Neural progenitor cell (in vitro differentiated cells): ENCODE results near the gene RPAP3. TPM values are rescaled to one million over a fixed set of nuclear protein-coding genes. Genes with fewer than 3 reads are reported as not detected.
A peak's percentile ranks its signal among the peaks of the same experiment; 100 is the strongest.

Experiments
- DNase-seq: peaks from one replicate; pipeline ENCODE4 v3.0.0-alpha.2; 2016; ENCODE audit warnings: low spot score
- H2AFZ ChIP-seq: fragments of 200-600 bp; sonication (generic); replicated peaks from 2 replicates; pipeline ENCODE4 v1.6.1; 2016; ENCODE audit warnings: antibody characterized with exemption
- H3F3A ChIP-seq: fragments of 200-600 bp; sonication (generic); 2 replicates; pipeline ENCODE4 v1.6.1; 2016; ENCODE audit warnings: antibody characterized with exemption, low read depth
- H3K27ac ChIP-seq: fragments of 200-600 bp; sonication (generic); 2 replicates; pipeline ENCODE4 v1.5.1; 2016; ENCODE audit warnings: mild to moderate bottlenecking
- H3K27me3 ChIP-seq: fragments of 200-600 bp; sonication (generic); 2 replicates; pipeline ENCODE4 v1.6.1; 2016; ENCODE audit warnings: mild to moderate bottlenecking, moderate library complexity
- H3K36me3 ChIP-seq: fragments of 200-600 bp; sonication (generic); 2 replicates; pipeline ENCODE4 v1.5.1; 2016
- H3K4me1 ChIP-seq: fragments of 200-600 bp; sonication (generic); 2 replicates; pipeline ENCODE4 v1.6.1; 2016; ENCODE audit warnings: mixed run types
- H3K4me2 ChIP-seq: fragments of 200-600 bp; sonication (generic); 2 replicates; pipeline ENCODE4 v1.6.1; 2016
- H3K4me3 ChIP-seq: fragments of 200-600 bp; sonication (generic); 2 replicates; pipeline ENCODE4 v1.5.1; 2016
- H3K79me2 ChIP-seq: fragments of 200-600 bp; sonication (generic); 2 replicates; pipeline ENCODE4 v1.6.1; 2016; ENCODE audit warnings: low read depth
- H3K9ac ChIP-seq: fragments of 200-600 bp; sonication (generic); 2 replicates; pipeline ENCODE4 v1.6.1; 2016
- H3K9me3 ChIP-seq: fragments of 200-600 bp; sonication (generic); 2 replicates; pipeline ENCODE4 v1.5.1; 2016; ENCODE audit warnings: low read depth
- H4K20me1 ChIP-seq: fragments of 200-600 bp; sonication (generic); 2 replicates; pipeline ENCODE4 v1.6.1; 2016; ENCODE audit warnings: low read depth
- H3K27ac Mint-ChIP-seq: 3 replicates; pipeline ENCODE4 v1.8.0; 2021; ENCODE audit warnings: mixed read lengths
- H3K27me3 Mint-ChIP-seq: 2 replicates; pipeline ENCODE4 v1.8.0; 2022; ENCODE audit warnings: low read depth, mild to moderate bottlenecking, inconsistent platforms, moderate library complexity, mixed read lengths; ENCODE audit not compliant: insufficient read depth
- H3K36me3 Mint-ChIP-seq: 3 replicates; pipeline ENCODE4 v1.8.0; 2021; ENCODE audit warnings: mixed read lengths
- H3K4me1 Mint-ChIP-seq: 3 replicates; pipeline ENCODE4 v1.8.0; 2021; ENCODE audit warnings: mixed read lengths
- H3K4me3 Mint-ChIP-seq: 3 replicates; pipeline ENCODE4 v1.8.0; 2021; ENCODE audit warnings: mild to moderate bottlenecking, moderate library complexity, mixed read lengths
- H3K9me3 Mint-ChIP-seq: 3 replicates; pipeline ENCODE4 v1.8.0; 2020; ENCODE audit warnings: mixed read lengths
- CTCF ChIP-seq: fragments of 200-600 bp; sonication (generic); IDR thresholded peaks from 2 replicates; pipeline ENCODE4 v1.5.1; 2017; ENCODE audit warnings: antibody characterized with exemption, mild to moderate bottlenecking
- EZH2 ChIP-seq: fragments of 200-600 bp; sonication (generic); IDR thresholded peaks from 2 replicates; pipeline ENCODE4 v1.6.1; 2017; ENCODE audit warnings: antibody characterized with exemption, mild to moderate bottlenecking, moderate library complexity
- EZH2phosphoT487 ChIP-seq: fragments of 200-600 bp; sonication (generic); IDR thresholded peaks from 2 replicates; pipeline ENCODE4 v1.6.1; 2017; ENCODE audit warnings: antibody characterized with exemption
- total RNA-seq: library from RNA; depleted of rRNA; stranded (reverse); fragments of >200 nt; gene quantifications from 2 replicates; pipeline ENCODE4 v1.2.3, GENCODE V29; 2015; ENCODE audit warnings: low replicate concordance

The RPAP3 gene
- total RNA-seq, 1 donor from 2014 or later, result 61.9 TPM

GRCh38 chr12:47747126-47747525 is 41.3 kb upstream of the RPAP3 start:
- H3K9me3 Mint-ChIP-seq, result no peaks in the 10 kb centered on the region
- Histone ChIP-seq H3K27me3 (no peaks in the 10 kb centered on the region), H2AFZ (no peak overlapping the region), H3F3A (peaks cover 5% of the 10 kb centered on the region), H3K36me3 (no peaks in the 10 kb centered on the region), H3K79me2 (no peaks in the 10 kb centered on the region), H3K4me3 (no peak overlapping the region), H3K9ac (no peak overlapping the region), H4K20me1 (no peaks in the 10 kb centered on the region), H3K4me2 (no peak overlapping the region), H3K4me1 (peaks cover 12% of the 10 kb centered on the region), H3K27ac (no peak overlapping the region), H3K9me3 (no peaks in the 10 kb centered on the region)
- TF ChIP-seq EZH2phosphoT487 (no peak), EZH2 (no peak), CTCF (no peak)
- no peak for DNase-seq
- H3K4me1 Mint-ChIP-seq, result peaks cover 21% of the 10 kb centered on the region
- H3K27ac Mint-ChIP-seq, result no peak overlapping the region
- H3K27me3 Mint-ChIP-seq, result peaks cover 9% of the 10 kb centered on the region
- H3K36me3 Mint-ChIP-seq, result no peaks in the 10 kb centered on the region
- no peak overlapping the region for H3K4me3 Mint-ChIP-seq

DNA sequence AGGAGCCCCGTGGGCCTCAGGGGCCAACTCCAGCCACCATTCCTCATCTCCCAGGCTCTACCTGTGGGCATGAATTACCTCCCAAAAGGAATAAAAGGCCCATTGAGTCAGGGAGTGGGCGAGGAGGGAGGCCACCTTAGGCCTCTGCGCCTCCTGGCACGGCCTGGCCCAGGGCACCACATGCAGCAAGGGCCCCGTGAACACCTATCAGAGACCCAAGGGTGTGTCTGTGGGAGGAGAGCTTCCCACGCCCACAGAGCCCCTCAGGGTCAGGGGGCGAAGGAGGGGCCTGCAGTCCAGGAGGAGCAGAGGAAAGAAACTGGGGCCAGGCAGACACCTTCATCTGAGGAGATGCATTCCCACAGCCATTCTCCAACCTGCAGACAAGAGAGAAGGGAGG is 40.7 kb upstream of the RPAP3 start:
- no peak overlapping the region for H3K27ac Mint-ChIP-seq
- Histone ChIP-seq H3K9ac (no peak overlapping the region), H3K27ac (no peak overlapping the region), H3K9me3 (no peaks in the 10 kb centered on the region), H3K4me3 (no peak overlapping the region), H3K27me3 (no peaks in the 10 kb centered on the region), H3F3A (peaks cover 5% of the 10 kb centered on the region), H2AFZ (no peak overlapping the region), H4K20me1 (no peaks in the 10 kb centered on the region), H3K36me3 (no peaks in the 10 kb centered on the region), H3K4me1 (peaks cover 14% of the 10 kb centered on the region), H3K4me2 (no peak overlapping the region), H3K79me2 (no peaks in the 10 kb centered on the region)
- no peak for TF ChIP-seq EZH2
- no peak for DNase-seq
- H3K4me1 Mint-ChIP-seq, result peaks cover 22% of the 10 kb centered on the region
- H3K27me3 Mint-ChIP-seq, result peaks cover 9% of the 10 kb centered on the region
- no peaks in the 10 kb centered on the region for H3K9me3 Mint-ChIP-seq
- no peak overlapping the region for H3K4me3 Mint-ChIP-seq
- no peaks in the 10 kb centered on the region for H3K36me3 Mint-ChIP-seq

DNA sequence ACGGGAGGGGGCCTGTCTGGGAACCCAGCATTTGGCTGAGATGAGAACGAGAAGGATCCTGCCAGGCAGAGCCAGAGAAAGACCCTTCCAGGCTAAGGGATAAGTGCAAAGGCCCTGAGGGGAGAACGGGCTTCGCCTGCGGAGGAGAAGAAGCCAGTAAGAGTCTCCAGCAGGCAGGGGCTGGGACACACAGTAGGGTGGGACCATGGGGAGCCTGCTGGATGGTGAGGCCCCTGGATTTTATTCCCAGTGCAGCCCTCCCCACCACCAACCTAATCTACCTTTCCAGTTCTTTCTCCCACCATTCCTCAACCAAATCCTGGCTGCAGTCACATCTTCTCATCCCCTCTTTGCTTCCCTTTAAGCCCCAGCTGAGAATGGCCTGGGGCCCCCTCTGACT is 40.2 kb upstream of the RPAP3 start:
- H3K27me3 ChIP-seq, result no peaks in the 10 kb centered on the region
- no peak for DNase-seq
- no peaks in the 10 kb centered on the region for H3K36me3 Mint-ChIP-seq
- H4K20me1 ChIP-seq, result no peaks in the 10 kb centered on the region
- H3K4me1 ChIP-seq, result peaks cover 19% of the 10 kb centered on the region
- peaks cover 5% of the 10 kb centered on the region for H3F3A ChIP-seq
- H3K4me1 Mint-ChIP-seq, result peaks cover 26% of the 10 kb centered on the region
- no peaks in the 10 kb centered on the region for H3K36me3 ChIP-seq
- no peak overlapping the region for H2AFZ ChIP-seq
- H3K4me2 ChIP-seq, result no peak overlapping the region
- no peaks in the 10 kb centered on the region for H3K9me3 Mint-ChIP-seq
- H3K27ac Mint-ChIP-seq, result no peak overlapping the region
- H3K9ac ChIP-seq, result no peak overlapping the region
- H3K4me3 Mint-ChIP-seq, result peak overlapping the region; percentile 51
- no peaks in the 10 kb centered on the region for H3K79me2 ChIP-seq
- no peaks in the 10 kb centered on the region for H3K9me3 ChIP-seq
- peaks cover 9% of the 10 kb centered on the region for H3K27me3 Mint-ChIP-seq
- no peak overlapping the region for H3K27ac ChIP-seq
- TF ChIP-seq EZH2 (no peak), EZH2phosphoT487 (no peak), CTCF (no peak)
- no peak overlapping the region for H3K4me3 ChIP-seq

GRCh38 chr12:47745485-47746041 is 39.7 kb upstream of the RPAP3 start:
- no peak overlapping the region for H3K9ac ChIP-seq
- H3K4me3 Mint-ChIP-seq, result peak overlapping the region; percentile 51
- peak overlapping the region; percentile 36 for H2AFZ ChIP-seq
- no peaks in the 10 kb centered on the region for H4K20me1 ChIP-seq
- peaks cover 5% of the 10 kb centered on the region for H3F3A ChIP-seq
- H3K9me3 Mint-ChIP-seq, result no peaks in the 10 kb centered on the region
- H3K4me3 ChIP-seq, result no peak overlapping the region
- no peaks in the 10 kb centered on the region for H3K36me3 ChIP-seq
- H3K4me2 ChIP-seq, result peak overlapping the region; percentile 50
- no peaks in the 10 kb centered on the region for H3K9me3 ChIP-seq
- DNase-seq, result no peak
- no peak overlapping the region for H3K27ac Mint-ChIP-seq
- no peak overlapping the region for H3K27ac ChIP-seq
- no peaks in the 10 kb centered on the region for H3K36me3 Mint-ChIP-seq
- no peaks in the 10 kb centered on the region for H3K27me3 ChIP-seq
- TF ChIP-seq EZH2phosphoT487, result no peak
- H3K27me3 Mint-ChIP-seq, result peaks cover 9% of the 10 kb centered on the region
- H3K79me2 ChIP-seq, result no peaks in the 10 kb centered on the region
- peaks cover 22% of the 10 kb centered on the region for H3K4me1 ChIP-seq
- H3K4me1 Mint-ChIP-seq, result peaks cover 26% of the 10 kb centered on the region
